Trophoblast cell (in vitro differentiated cells and primary cell): ENCODE results near the gene RSU1.

Source experiments
- DNase-seq, 2 donors: peaks; one replicate each; pipeline ENCODE4 v3.0.0-alpha.2; 2016
- H2AFZ ChIP-seq: 2 replicates; pipeline ENCODE4 v1.6.1; 2013; ENCODE audit warnings: low read length, moderate library complexity, mild to moderate bottlenecking; ENCODE audit not compliant: insufficient read depth, poor library complexity
- H2AK5ac ChIP-seq: 2 replicates; pipeline ENCODE4 v1.6.1; 2013; ENCODE audit warnings: mild to moderate bottlenecking, low read length
- H2BK120ac ChIP-seq: 2 replicates; pipeline ENCODE4 v1.6.1; 2013; ENCODE audit warnings: low read length, mild to moderate bottlenecking, moderate library complexity; ENCODE audit not compliant: insufficient read depth, poor library complexity
- H2BK12ac ChIP-seq: 2 replicates; pipeline ENCODE4 v1.6.1; 2013; ENCODE audit warnings: mild to moderate bottlenecking, low read length, moderate library complexity
- H2BK5ac ChIP-seq: 2 replicates; pipeline ENCODE4 v1.6.1; 2013; ENCODE audit warnings: low read length, low read depth, moderate library complexity, mild to moderate bottlenecking; ENCODE audit not compliant: poor library complexity
- H3K14ac ChIP-seq: 2 replicates; pipeline ENCODE4 v1.6.1; 2013; ENCODE audit warnings: mild to moderate bottlenecking, low read length
- H3K18ac ChIP-seq: 2 replicates; pipeline ENCODE4 v1.6.1; 2013; ENCODE audit warnings: mild to moderate bottlenecking, low read length
- H3K23ac ChIP-seq: 2 replicates; pipeline ENCODE4 v1.6.1; 2013; ENCODE audit warnings: low read length
- H3K27ac ChIP-seq: 2 replicates; pipeline ENCODE4 v1.5.1; 2013; ENCODE audit warnings: low read depth, mild to moderate bottlenecking, inconsistent platforms, low read length, moderate library complexity
- H3K27me3 ChIP-seq: 2 replicates; pipeline ENCODE4 v1.6.1; 2013; ENCODE audit warnings: inconsistent platforms, mild to moderate bottlenecking, low read length, moderate library complexity; ENCODE audit not compliant: insufficient read depth
- H3K36me3 ChIP-seq, 2 experiments: 1 replicate in 1 of 2; 2 replicates in 1 of 2; pipeline ENCODE4 v1.6.1; 2013; ENCODE audit warnings: low read length in 2 of 2, mild to moderate bottlenecking in 2 of 2, moderate library complexity in 1 of 2; ENCODE audit not compliant: insufficient read depth in 2 of 2, control insufficient read depth in 1 of 2
- H3K4ac ChIP-seq: 2 replicates; pipeline ENCODE4 v1.6.1; 2013; ENCODE audit warnings: low read depth, mild to moderate bottlenecking, low read length, moderate library complexity
- H3K4me1 ChIP-seq, 2 experiments: 1 replicate in 1 of 2; 2 replicates in 1 of 2; pipeline ENCODE4 v1.6.1; 2013; ENCODE audit warnings: low read length in 2 of 2, mild to moderate bottlenecking in 2 of 2, moderate library complexity in 1 of 2; ENCODE audit not compliant: insufficient read depth in 2 of 2, control insufficient read depth in 1 of 2
- H3K4me2 ChIP-seq: 2 replicates; pipeline ENCODE4 v1.6.1; 2013; ENCODE audit warnings: inconsistent platforms, mild to moderate bottlenecking, low read length, moderate library complexity
- H3K4me3 ChIP-seq: 2 replicates; pipeline ENCODE4 v1.5.1; 2013; ENCODE audit warnings: mild to moderate bottlenecking, low read depth, low read length, inconsistent platforms
- H3K79me1 ChIP-seq: one replicate; pipeline ENCODE4 v1.6.1; 2013; ENCODE audit warnings: low read length
- H3K79me2 ChIP-seq: 2 replicates; pipeline ENCODE4 v1.6.1; 2013; ENCODE audit warnings: low read length, mild to moderate bottlenecking; ENCODE audit not compliant: control insufficient read depth, insufficient read depth, poor library complexity
- H3K9ac ChIP-seq: 2 replicates; pipeline ENCODE4 v1.6.1; 2013; ENCODE audit warnings: mild to moderate bottlenecking, low read length
- H3K9me3 ChIP-seq: 2 replicates; pipeline ENCODE4 v1.6.1; 2013; ENCODE audit warnings: low read depth, mild to moderate bottlenecking, control low read depth, inconsistent platforms, low read length; ENCODE audit not compliant: insufficient read depth
- H4K12ac ChIP-seq: 2 replicates; pipeline ENCODE4 v1.6.1; 2013; ENCODE audit warnings: low read depth, mild to moderate bottlenecking, low read length, moderate library complexity
- H4K8ac ChIP-seq: 2 replicates; pipeline ENCODE4 v1.6.1; 2013; ENCODE audit warnings: low read depth, mild to moderate bottlenecking, low read length, moderate library complexity
- H4K91ac ChIP-seq: one replicate; pipeline ENCODE4 v1.6.1; 2013; ENCODE audit warnings: low read depth, mild to moderate bottlenecking, low read length, moderate library complexity
- WGBS: extraction: QIAGEN DNeasy Blood & Tissue Kit; methylation state at CpG from one replicate; pipeline ENCODE4 v1.1.7; 2013; ENCODE audit warnings: missing lambda C conversion rate; ENCODE audit not compliant: insufficient read length, insufficient coverage; ENCODE audit errors: extremely low coverage; 5-methylcytosine and 5-hydroxymethylcytosine counted together

The RSU1 gene

GRCh38 chr10:16724509-16724908 lies 92.7 kb downstream of the RSU1 start:
- H3K4me2 ChIP-seq = no peak overlapping the region
- H3K79me1 ChIP-seq = no peaks in the 10 kb centered on the region
- DNase-seq = no peak
- no CpG with 5 or more reads among the region's 6 CpGs for WGBS
- H3K27ac ChIP-seq = no peak overlapping the region
- no peak overlapping the region for H4K8ac ChIP-seq
- H3K79me2 ChIP-seq = no peaks in the 10 kb centered on the region
- no peaks in the 10 kb centered on the region for H3K27me3 ChIP-seq
- no peak overlapping the region for H3K18ac ChIP-seq
- no peak overlapping the region for H3K14ac ChIP-seq
- H3K4me3 ChIP-seq = no peak overlapping the region
- H3K23ac ChIP-seq = no peak overlapping the region
- no peak overlapping the region for H2AFZ ChIP-seq
- no peaks in the 10 kb centered on the region for H3K36me3 ChIP-seq
- no peak overlapping the region for H3K9ac ChIP-seq
- no peaks in the 10 kb centered on the region for H3K4me1 ChIP-seq
- no peak overlapping the region for H2BK120ac ChIP-seq
- H2BK12ac ChIP-seq = no peak overlapping the region
- H3K4ac ChIP-seq = no peak overlapping the region
- no peak overlapping the region for H4K91ac ChIP-seq
- no peaks in the 10 kb centered on the region for H3K9me3 ChIP-seq
- no peak overlapping the region for H4K12ac ChIP-seq
- H2AK5ac ChIP-seq = no peak overlapping the region
- H2BK5ac ChIP-seq = no peak overlapping the region

- H2AFZ ChIP-seq = no peak overlapping the region
- no peaks in the 10 kb centered on the region for H3K4me1 ChIP-seq
- H3K27ac ChIP-seq = no peak overlapping the region
- WGBS = no CpG with 5 or more reads among the region's 2 CpGs
- no peak overlapping the region for H3K14ac ChIP-seq
- H3K79me1 ChIP-seq = no peaks in the 10 kb centered on the region
- no peak overlapping the region for H4K12ac ChIP-seq
- H2AK5ac ChIP-seq = no peak overlapping the region
- no peak overlapping the region for H3K4ac ChIP-seq
- H3K4me2 ChIP-seq = no peak overlapping the region
- peaks cover 1% of the 10 kb centered on the region for H3K9me3 ChIP-seq
- H3K79me2 ChIP-seq = no peaks in the 10 kb centered on the region
- H4K91ac ChIP-seq = no peak overlapping the region
- no peak overlapping the region for H2BK120ac ChIP-seq
- H2BK12ac ChIP-seq = no peak overlapping the region
- H3K23ac ChIP-seq = no peak overlapping the region
- H3K9ac ChIP-seq = no peak overlapping the region
- DNase-seq = no peak
- H3K4me3 ChIP-seq = no peak overlapping the region
- no peaks in the 10 kb centered on the region for H3K27me3 ChIP-seq
- H4K8ac ChIP-seq = no peak overlapping the region
- H2BK5ac ChIP-seq = no peak overlapping the region
- no peak overlapping the region for H3K18ac ChIP-seq
- H3K36me3 ChIP-seq = no peaks in the 10 kb centered on the region
These were observed 96.4 kb downstream of the RSU1 start for GRCh38 chr10:16720812-16721211.

GRCh38 chr10:16717622-16718395 lies 99.4 kb downstream of the RSU1 start:
- no peak overlapping the region for H2BK5ac ChIP-seq
- H2BK120ac ChIP-seq = no peak overlapping the region
- no peaks in the 10 kb centered on the region for H3K27me3 ChIP-seq
- no peak overlapping the region for H3K27ac ChIP-seq
- H3K79me2 ChIP-seq = no peaks in the 10 kb centered on the region
- H3K18ac ChIP-seq = no peak overlapping the region
- H3K9ac ChIP-seq = no peak overlapping the region
- peaks cover 0 to 9% of the 10 kb centered on the region in 2 experiments for H3K36me3 ChIP-seq
- H2AK5ac ChIP-seq = no peak overlapping the region
- H3K4me3 ChIP-seq = no peak overlapping the region
- no peak for DNase-seq
- no peak overlapping the region for H3K14ac ChIP-seq
- no peak overlapping the region for H3K4me2 ChIP-seq
- H3K23ac ChIP-seq = no peak overlapping the region
- no CpG with 5 or more reads among the region's 4 CpGs for WGBS
- H3K79me1 ChIP-seq = no peaks in the 10 kb centered on the region
- no peak overlapping the region for H4K8ac ChIP-seq
- H2AFZ ChIP-seq = no peak overlapping the region
- no peaks in the 10 kb centered on the region for H3K4me1 ChIP-seq
- no peak overlapping the region for H4K12ac ChIP-seq
- no peak overlapping the region for H3K4ac ChIP-seq
- peaks cover 10% of the 10 kb centered on the region for H3K9me3 ChIP-seq
- H4K91ac ChIP-seq = no peak overlapping the region
- no peak overlapping the region for H2BK12ac ChIP-seq

DNA sequence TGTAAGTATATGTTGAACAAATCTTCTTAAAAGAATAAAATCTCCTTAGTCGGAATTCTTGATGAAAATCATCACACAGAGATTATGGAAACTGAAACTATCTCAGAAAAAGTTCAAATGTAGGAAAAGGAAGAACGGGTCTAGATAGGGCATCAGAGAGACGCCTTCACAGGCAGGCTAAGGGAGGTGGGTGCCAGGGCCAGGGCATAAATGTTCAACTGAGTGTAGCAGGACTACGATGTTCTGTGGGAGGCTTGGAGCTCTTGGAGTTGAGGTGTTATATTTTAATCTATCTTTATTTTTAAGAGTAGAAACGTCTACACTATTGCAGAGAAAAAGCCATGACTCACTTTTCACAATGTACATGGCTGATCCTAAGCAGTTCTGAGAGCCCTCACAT lies 101.2 kb downstream of the RSU1 start:
- Histone ChIP-seq H3K23ac (no peak overlapping the region), H2AK5ac (no peak overlapping the region), H3K4me3 (no peak overlapping the region), H2BK12ac (no peak overlapping the region), H2BK120ac (no peak overlapping the region), H3K4ac (no peak overlapping the region), H3K4me2 (no peak overlapping the region), H3K9ac (no peak overlapping the region), H3K79me2 (no peaks in the 10 kb centered on the region), H3K27ac (no peak overlapping the region), H4K91ac (no peak overlapping the region), H2BK5ac (no peak overlapping the region), H3K27me3 (no peaks in the 10 kb centered on the region), H3K79me1 (no peaks in the 10 kb centered on the region), H4K8ac (no peak overlapping the region), H3K9me3 (peaks cover 10% of the 10 kb centered on the region), H3K18ac (no peak overlapping the region), H3K14ac (no peak overlapping the region), H4K12ac (no peak overlapping the region), H2AFZ (no peak overlapping the region), H3K36me3 (peaks cover 0 to 9% of the 10 kb centered on the region in 2 experiments), H3K4me1 (no peaks in the 10 kb centered on the region)
- no peak for DNase-seq
- no CpG with 5 or more reads among the region's 5 CpGs for WGBS
